Natural killer cell (primary cell): Measurements from ENCODE around the gene PDE6H. TPM values are rescaled to one million over a fixed set of nuclear protein-coding genes. Genes with fewer than 3 reads are reported as not detected.
A peak's percentile ranks its signal among the peaks of the same experiment; 100 is the strongest.

Experiments
- ATAC-seq, 3 donors: fragments of 150-1000 bp in 2 of 3; fragments of 200-7000 bp in 1 of 3; cut with Tn5 transposase; 1 replicate in 1 of 3; 2 replicates in 2 of 3; pipeline ENCODE4 v1.10.0; 2021; ENCODE audit warnings: mild to moderate bottlenecking in 2 of 3, moderate library complexity in 2 of 3
- DNase-seq, 2 donors: peaks; one replicate each; pipeline versions ENCODE4 v3.0.0 to v3.0.0-alpha.2; 2013 to 2021; ENCODE audit warnings: mixed read lengths in 1 of 2
- H3K27ac ChIP-seq: one replicate; pipeline ENCODE4 v1.5.1; 2013; ENCODE audit warnings: mild to moderate bottlenecking, low read length
- H3K27me3 ChIP-seq: one replicate; pipeline ENCODE4 v1.6.1; 2013; ENCODE audit warnings: low read length; ENCODE audit not compliant: control insufficient read depth, insufficient read depth
- H3K36me3 ChIP-seq: one replicate; pipeline ENCODE4 v1.6.1; 2013; ENCODE audit warnings: low read length; ENCODE audit not compliant: control insufficient read depth, insufficient read depth
- H3K4me1 ChIP-seq: one replicate; pipeline ENCODE4 v1.6.1; 2013; ENCODE audit warnings: low read length; ENCODE audit not compliant: control insufficient read depth, insufficient read depth
- H3K4me3 ChIP-seq: one replicate; pipeline ENCODE4 v1.5.1; 2013; ENCODE audit warnings: low read length
- H3K9me3 ChIP-seq: one replicate; pipeline ENCODE4 v1.6.1; 2013; ENCODE audit warnings: low read length; ENCODE audit not compliant: control insufficient read depth, insufficient read depth
- H3K27ac Mint-ChIP-seq, 2 donors: one replicate each; pipeline ENCODE4 v1.8.0; 2022; ENCODE audit warnings: mild to moderate bottlenecking in 2 of 2, mixed read lengths in 2 of 2, moderate library complexity in 1 of 2
- H3K27me3 Mint-ChIP-seq, 2 donors: one replicate each; pipeline ENCODE4 v1.8.0; 2022; ENCODE audit warnings: low read depth in 2 of 2, mixed read lengths in 2 of 2
- H3K36me3 Mint-ChIP-seq: one replicate; pipeline ENCODE4 v1.8.0; 2022; ENCODE audit warnings: mixed read lengths
- H3K4me1 Mint-ChIP-seq, 2 donors: one replicate each; pipeline ENCODE4 v1.8.0; 2022; ENCODE audit warnings: mixed read lengths in 2 of 2
- H3K4me3 Mint-ChIP-seq: one replicate; pipeline ENCODE4 v1.8.0; 2022; ENCODE audit warnings: mild to moderate bottlenecking, moderate library complexity, mixed read lengths
- H3K9me3 Mint-ChIP-seq, 2 donors: one replicate each; pipeline ENCODE4 v1.8.0; 2022; ENCODE audit warnings: mixed read lengths in 2 of 2
- WGBS: methylation state at CpG from one replicate; pipeline ENCODE4 v1.1.7; 2013; ENCODE audit warnings: missing lambda C conversion rate; ENCODE audit not compliant: insufficient coverage; 5-methylcytosine and 5-hydroxymethylcytosine counted together
- intact Hi-C: fragments of 100-400 bp; cut with micrococcal nuclease; formaldehyde crosslinking; loops from one replicate; pipeline ENCODE4 v1.14.2; 2022
- total RNA-seq, 4 donors: library from RNA; stranded (reverse); fragments of 120-200 nt in 1 of 4; gene quantifications; one replicate each; pipeline versions ENCODE4 v1.2.3 to v1.2.4, GENCODE V29; 2013 to 2022
- TF ChIP-seq, protein P1 (sequence below): fragments of 200-600 bp; IDR thresholded peaks from one replicate; pipeline ENCODE4 v1.8.0; 2022; ENCODE audit warnings: antibody characterized with exemption

The PDE6H gene
- total RNA-seq, 3 donors from 2014 or later (not counting 1 experiment from before 2014, with no cell fraction given) = not detected

DNA sequence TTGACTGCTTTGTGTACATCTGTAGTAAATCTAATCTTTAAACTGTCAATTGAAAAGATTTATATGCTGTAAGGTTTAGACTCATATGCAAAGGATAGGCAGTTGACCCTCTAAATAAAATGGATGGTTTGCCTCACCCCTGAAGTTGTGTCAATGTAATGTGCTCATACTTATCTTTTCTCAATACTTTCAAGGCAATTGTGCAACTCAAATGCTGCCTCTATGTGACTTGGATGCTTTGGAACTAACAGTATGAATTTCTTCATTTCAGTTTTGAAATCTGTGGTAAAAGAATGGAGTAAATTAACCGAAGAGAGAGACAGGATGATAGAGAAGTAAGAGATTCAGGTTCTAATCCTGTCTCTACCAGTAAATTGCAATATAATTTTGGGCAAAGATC is 9.7 kb downstream of the PDE6H start:
- H3K9me3 ChIP-seq = no peaks in the 10 kb centered on the region
- DNase-seq = no peak
- H3K4me3 Mint-ChIP-seq = no peak overlapping the region
- H3K27me3 ChIP-seq = no peaks in the 10 kb centered on the region
- H3K27ac ChIP-seq = peak overlapping the region; percentile 31
- H3K27me3 Mint-ChIP-seq = peaks cover 4 to 5% of the 10 kb centered on the region in 2 donors
- H3K27ac Mint-ChIP-seq = no peak overlapping the region
- intact Hi-C loops = no loop called here
- WGBS = 60% methylated on average over 1 of the region's 1 CpG
- TF ChIP-seq, protein P1, sequence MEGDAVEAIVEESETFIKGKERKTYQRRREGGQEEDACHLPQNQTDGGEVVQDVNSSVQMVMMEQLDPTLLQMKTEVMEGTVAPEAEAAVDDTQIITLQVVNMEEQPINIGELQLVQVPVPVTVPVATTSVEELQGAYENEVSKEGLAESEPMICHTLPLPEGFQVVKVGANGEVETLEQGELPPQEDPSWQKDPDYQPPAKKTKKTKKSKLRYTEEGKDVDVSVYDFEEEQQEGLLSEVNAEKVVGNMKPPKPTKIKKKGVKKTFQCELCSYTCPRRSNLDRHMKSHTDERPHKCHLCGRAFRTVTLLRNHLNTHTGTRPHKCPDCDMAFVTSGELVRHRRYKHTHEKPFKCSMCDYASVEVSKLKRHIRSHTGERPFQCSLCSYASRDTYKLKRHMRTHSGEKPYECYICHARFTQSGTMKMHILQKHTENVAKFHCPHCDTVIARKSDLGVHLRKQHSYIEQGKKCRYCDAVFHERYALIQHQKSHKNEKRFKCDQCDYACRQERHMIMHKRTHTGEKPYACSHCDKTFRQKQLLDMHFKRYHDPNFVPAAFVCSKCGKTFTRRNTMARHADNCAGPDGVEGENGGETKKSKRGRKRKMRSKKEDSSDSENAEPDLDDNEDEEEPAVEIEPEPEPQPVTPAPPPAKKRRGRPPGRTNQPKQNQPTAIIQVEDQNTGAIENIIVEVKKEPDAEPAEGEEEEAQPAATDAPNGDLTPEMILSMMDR = no peak
- H3K36me3 ChIP-seq = no peaks in the 10 kb centered on the region
- ATAC-seq = no peak
- no peaks in the 10 kb centered on the region for H3K9me3 Mint-ChIP-seq
- H3K4me1 Mint-ChIP-seq = peaks cover 13 to 14% of the 10 kb centered on the region in 2 donors
- peaks cover 4% of the 10 kb centered on the region for H3K4me1 ChIP-seq
- H3K36me3 Mint-ChIP-seq = no peaks in the 10 kb centered on the region
- no peak overlapping the region for H3K4me3 ChIP-seq

DNA sequence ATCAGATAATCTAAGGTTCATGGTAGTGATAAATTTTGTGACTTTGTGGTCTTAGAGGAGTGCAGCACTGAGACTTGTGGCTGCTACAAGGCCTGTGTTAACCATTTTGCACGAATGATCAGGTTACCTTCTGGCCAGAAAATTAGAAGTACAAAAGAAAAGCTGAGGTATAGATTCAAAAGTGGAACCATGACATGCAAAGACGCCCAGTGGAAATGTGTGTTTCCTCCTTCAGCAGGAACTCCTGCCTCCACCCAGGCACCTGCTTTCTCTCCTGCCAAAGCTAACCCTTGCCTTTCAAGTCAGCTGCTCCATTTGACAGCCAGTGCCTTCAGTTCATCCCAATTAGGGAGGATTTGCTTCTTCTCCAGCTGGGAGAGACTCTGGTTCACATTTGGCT is 10.1 kb downstream of the PDE6H start:
- Mint-ChIP-seq H3K9me3 (no peaks in the 10 kb centered on the region), H3K27ac (no peak overlapping the region), H3K27me3 (peaks cover 5 to 9% of the 10 kb centered on the region in 2 donors), H3K36me3 (no peaks in the 10 kb centered on the region), H3K4me3 (no peak overlapping the region), H3K4me1 (peaks cover 13 to 14% of the 10 kb centered on the region in 2 donors)
- H3K4me1 ChIP-seq = peaks cover 4% of the 10 kb centered on the region
- ATAC-seq (no peak), DNase-seq (peak in 1 of 2 donors; percentile 28)
- H3K27me3 ChIP-seq = no peaks in the 10 kb centered on the region
- TF ChIP-seq, protein P1 = no peak
- H3K27ac ChIP-seq = peak overlapping the region; percentile 31
- 9% methylated on average over 2 of the region's 2 CpGs for WGBS
- intact Hi-C loops = no loop called here
- no peak overlapping the region for H3K4me3 ChIP-seq
- H3K36me3 ChIP-seq = no peaks in the 10 kb centered on the region
- no peaks in the 10 kb centered on the region for H3K9me3 ChIP-seq

DNA sequence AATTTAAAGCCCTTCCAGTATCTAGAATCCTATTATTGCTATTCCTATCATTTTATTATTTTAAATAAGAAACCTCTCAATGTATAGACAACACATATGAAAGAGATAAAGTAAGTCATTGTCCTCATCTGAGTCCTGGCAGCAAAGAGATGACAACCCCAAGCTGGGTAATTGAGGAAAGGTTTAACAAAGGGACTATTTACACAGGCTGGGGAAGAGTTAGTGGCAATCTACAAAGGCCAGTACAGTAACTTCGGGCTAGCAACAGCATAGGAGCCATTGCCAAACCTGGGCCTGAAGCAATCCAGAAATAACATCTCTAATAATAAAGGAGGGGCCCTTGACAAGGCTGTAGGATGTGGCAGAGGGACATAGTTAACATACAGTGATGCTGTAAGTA is 11.2 kb downstream of the PDE6H start:
- 100% methylated on average over 1 of the region's 1 CpG for WGBS
- intact Hi-C loops = no loop called here
- DNase-seq = no peak
- no peaks in the 10 kb centered on the region for H3K9me3 Mint-ChIP-seq
- peaks cover 5 to 12% of the 10 kb centered on the region in 2 donors for H3K27me3 Mint-ChIP-seq
- no peak for ATAC-seq
- H3K36me3 Mint-ChIP-seq = no peaks in the 10 kb centered on the region
- H3K27me3 ChIP-seq = no peaks in the 10 kb centered on the region
- H3K27ac ChIP-seq = no peak overlapping the region
- H3K4me3 ChIP-seq = no peak overlapping the region
- peaks cover 12 to 14% of the 10 kb centered on the region in 2 donors for H3K4me1 Mint-ChIP-seq
- no peak overlapping the region for H3K4me3 Mint-ChIP-seq
- H3K9me3 ChIP-seq = no peaks in the 10 kb centered on the region
- peaks cover 4% of the 10 kb centered on the region for H3K4me1 ChIP-seq
- H3K27ac Mint-ChIP-seq = no peak overlapping the region
- TF ChIP-seq, protein P1 = no peak
- no peaks in the 10 kb centered on the region for H3K36me3 ChIP-seq

DNA sequence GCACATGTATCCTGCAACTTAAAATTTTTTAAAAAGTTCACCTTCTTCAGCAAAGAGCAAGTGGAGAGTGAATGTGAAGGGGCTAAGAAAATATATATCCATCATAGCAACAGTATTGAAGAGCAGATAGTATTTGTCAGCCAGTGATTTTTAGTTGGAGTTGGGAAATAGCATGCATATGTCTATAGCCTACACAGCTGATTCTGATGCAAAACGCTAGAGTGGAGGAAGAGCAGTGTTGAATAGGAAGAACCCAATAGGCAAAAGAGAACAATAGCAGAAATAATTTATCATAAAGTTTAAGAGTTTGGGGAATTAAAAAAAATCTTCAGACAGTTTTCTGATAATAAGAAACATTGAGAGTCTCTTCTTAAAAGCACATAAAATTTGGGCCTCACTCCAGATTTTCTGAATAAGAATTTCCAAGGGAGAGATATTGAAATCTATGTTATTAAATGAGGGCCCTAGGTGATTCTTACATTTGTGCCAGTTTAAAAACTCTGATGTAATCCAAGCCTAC is 12.0 kb downstream of the PDE6H start:
- Histone ChIP-seq H3K4me3 (no peak overlapping the region), H3K4me1 (peaks cover 10% of the 10 kb centered on the region), H3K27me3 (no peaks in the 10 kb centered on the region), H3K27ac (no peak overlapping the region), H3K9me3 (no peaks in the 10 kb centered on the region), H3K36me3 (no peaks in the 10 kb centered on the region)
- no peak overlapping the region for H3K4me3 Mint-ChIP-seq
- H3K27me3 Mint-ChIP-seq = peaks cover 5 to 12% of the 10 kb centered on the region in 2 donors
- ATAC-seq = no peak
- H3K27ac Mint-ChIP-seq = no peak overlapping the region
- H3K4me1 Mint-ChIP-seq = peaks cover 4 to 10% of the 10 kb centered on the region in 2 donors
- intact Hi-C loops = no loop called here
- TF ChIP-seq, protein P1 = no peak
- DNase-seq = no peak
- 75% methylated on average over 1 of the region's 1 CpG for WGBS
- no peaks in the 10 kb centered on the region for H3K9me3 Mint-ChIP-seq
- no peaks in the 10 kb centered on the region for H3K36me3 Mint-ChIP-seq
